A549 treated with ZK216348 at 1 μM for 4 hours (cell line): Measurements from ENCODE around the gene CCNQ. TPM values are rescaled to one million over a fixed set of nuclear protein-coding genes. Genes with fewer than 3 reads are reported as not detected.

ENCODE experiments used
- total RNA-seq: library from RNA; stranded (reverse); fragments of 200-300 nt; extraction: Qiagen RNA extraction; gene quantifications from 5 replicates; pipeline ENCODE4 v1.2.3, GENCODE V29; 2022; ENCODE audit warnings: low read depth

Gene CCNQ
- 38.7 to 61.9 TPM (median 57.2 TPM) in 5 replicates for total RNA-seq

GRCh38 chrX:153598541-153599191 is at the start of gene CCNQ:
Gene CCNQ (minus strand): TSS chrX:153599139. CDS start chrX:153599073, 66 bp downstream.

DNA sequence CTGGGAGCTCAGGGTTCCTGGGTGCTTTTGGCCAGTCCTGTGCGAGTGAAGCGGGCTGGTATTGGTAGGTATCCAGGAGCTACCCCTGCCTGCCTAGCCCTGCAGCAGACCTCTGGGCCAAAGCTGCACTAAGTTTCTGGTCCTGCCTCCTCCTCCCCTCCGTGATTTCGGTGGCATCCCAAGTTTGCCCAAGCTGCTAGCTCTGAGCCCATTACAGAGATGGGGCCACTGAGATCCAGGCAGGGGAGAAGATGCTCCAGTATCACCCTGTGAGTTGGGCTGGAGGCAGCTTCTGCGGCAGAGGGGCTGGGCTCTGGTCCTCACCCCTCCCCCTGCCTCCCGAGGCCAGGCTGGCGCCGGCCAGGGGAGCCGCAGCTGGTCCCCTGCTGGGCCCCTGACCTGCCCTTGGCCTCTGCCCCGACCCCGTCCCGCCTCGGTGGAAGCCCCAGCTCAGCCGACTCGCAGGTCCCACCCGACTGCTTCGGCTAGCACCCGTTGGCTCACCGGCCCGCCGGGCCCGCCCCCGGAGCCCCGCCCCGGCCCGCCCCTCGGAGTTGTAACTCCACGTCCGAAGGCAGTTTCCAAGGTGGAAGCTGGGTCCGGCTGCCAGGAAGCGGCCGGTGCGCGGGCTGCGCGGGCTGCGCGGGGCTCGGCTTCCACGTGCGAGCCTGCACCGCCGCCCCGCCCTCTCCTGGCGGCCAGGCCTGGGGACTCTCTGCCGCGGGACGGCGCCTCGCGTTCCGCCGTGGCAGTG is 47.9 kb upstream of the CCNQ start, which contains the start of gene DUSP9:
TSS of gene DUSP9 (plus strand) at position 584 of the 754 bp plus-strand sequence. CDS start 751 bp downstream, outside the sequence.

Other genes starting within 250 kb of the CCNQ start
- 0.08 to 0.09 TPM in 2 of 5 replicates, not detected in the others for gene PNMA6E, start 197.8 kb downstream of the CCNQ start, total RNA-seq
- gene ZFP92, start 187.7 kb downstream of the CCNQ start, total RNA-seq, result 0.46 to 0.77 TPM (median 0.54 TPM) in 5 replicates
- 0.79 to 2.0 TPM (median 1.3 TPM) in 5 replicates for gene TREX2, start 153.1 kb downstream of the CCNQ start, total RNA-seq
- 52.1 to 60.0 TPM (median 55.4 TPM) in 5 replicates for gene HAUS7, start 128.6 kb downstream of the CCNQ start, total RNA-seq
- 0.12 to 0.26 TPM (median 0.18 TPM) in 4 of 5 replicates, not detected in the other for gene BGN, start 104.2 kb downstream of the CCNQ start, total RNA-seq
- 0.05 to 0.21 TPM (median 0.07 TPM) in 4 of 5 replicates, not detected in the other for gene ATP2B3, start 81.5 kb downstream of the CCNQ start, total RNA-seq
- 1.2 to 1.7 TPM (median 1.5 TPM) in 5 replicates for gene DUSP9, start 48.1 kb upstream of the CCNQ start, total RNA-seq
- 0.29 to 0.48 TPM (median 0.36 TPM) in 3 of 5 replicates, not detected in the others for gene PNCK, start 74.7 kb upstream of the CCNQ start, total RNA-seq
- 7.1 to 15.8 TPM (median 12.0 TPM) in 5 replicates for gene SLC6A8, start 88.8 kb upstream of the CCNQ start, total RNA-seq
- gene BCAP31, start 125.2 kb upstream of the CCNQ start, total RNA-seq, result 340 to 404 TPM (median 385 TPM) in 5 replicates
- gene ABCD1, start 125.7 kb upstream of the CCNQ start, total RNA-seq, result 2.0 to 4.4 TPM (median 3.4 TPM) in 5 replicates
- 2.2 to 7.0 TPM (median 5.0 TPM) in 5 replicates for gene PLXNB3, start 165.1 kb upstream of the CCNQ start, total RNA-seq
- 0.04 TPM in 1 of 5 replicates, not detected in the others for gene SRPK3, start 181.9 kb upstream of the CCNQ start, total RNA-seq
- 49.5 to 70.3 TPM (median 66.5 TPM) in 5 replicates for gene IDH3G, start 195.2 kb upstream of the CCNQ start, total RNA-seq
- gene SSR4, start 195.5 kb upstream of the CCNQ start, total RNA-seq, result 334 to 461 TPM (median 405 TPM) in 5 replicates
- gene PDZD4, start 231.4 kb upstream of the CCNQ start, total RNA-seq, result 2.9 to 4.8 TPM (median 3.6 TPM) in 5 replicates